Adipocyte (in vitro differentiated cells): Measurements from ENCODE around the gene SEC61B.

Source experiments
- DNase-seq: peaks from one replicate; pipeline ENCODE4 v3.0.0-alpha.2; 2015; ENCODE audit warnings: low read depth
- H3K27me3 ChIP-seq: replicated peaks from 2 replicates; pipeline ENCODE4 v1.7.0; 2013; ENCODE audit warnings: mild to moderate bottlenecking, low read length, moderate library complexity; ENCODE audit not compliant: control insufficient read depth, insufficient read depth
- H3K36me3 ChIP-seq: 2 replicates; pipeline ENCODE4 v1.7.0; 2013; ENCODE audit warnings: low read length, mild to moderate bottlenecking, moderate library complexity; ENCODE audit not compliant: control insufficient read depth, insufficient read depth, severe bottlenecking
- H3K4me1 ChIP-seq: 2 replicates; pipeline ENCODE4 v1.7.0; 2013; ENCODE audit warnings: mild to moderate bottlenecking, low read length, moderate library complexity; ENCODE audit not compliant: control insufficient read depth, insufficient read depth
- H3K4me3 ChIP-seq: 2 replicates; pipeline ENCODE4 v1.7.0; 2013; ENCODE audit warnings: mild to moderate bottlenecking, low read length, moderate library complexity
- H3K9ac ChIP-seq: 2 replicates; pipeline ENCODE4 v1.7.0; 2013; ENCODE audit warnings: mild to moderate bottlenecking, low read length, moderate library complexity
- H3K9me3 ChIP-seq: 2 replicates; pipeline ENCODE4 v1.7.0; 2013; ENCODE audit warnings: mild to moderate bottlenecking, low read length, moderate library complexity; ENCODE audit not compliant: control insufficient read depth

SEC61B gene

GRCh38 chr9:99183616-99184015 is 38.5 kb upstream of the SEC61B start:
- Histone ChIP-seq H3K9me3 (no peaks in the 10 kb centered on the region), H3K4me1 (peaks cover 14% of the 10 kb centered on the region), H3K9ac (no peak overlapping the region), H3K36me3 (no peaks in the 10 kb centered on the region), H3K4me3 (no peak overlapping the region), H3K27me3 (peaks cover 22% of the 10 kb centered on the region)
- DNase-seq, result no peak

- Histone ChIP-seq H3K9ac (no peak overlapping the region), H3K27me3 (peaks cover 23% of the 10 kb centered on the region), H3K9me3 (no peaks in the 10 kb centered on the region), H3K4me3 (no peak overlapping the region), H3K4me1 (peaks cover 14% of the 10 kb centered on the region), H3K36me3 (no peaks in the 10 kb centered on the region)
- DNase-seq, result no peak
Observed at GRCh38 chr9:99184110-99184474, 38.0 kb upstream of the SEC61B start.

GRCh38 chr9:99184475-99185347 is 37.4 kb upstream of the SEC61B start:
- peak overlapping the region; percentile 59 for H3K4me3 ChIP-seq

GRCh38 chr9:99185348-99185632 is 36.8 kb upstream of the SEC61B start:
- no peaks in the 10 kb centered on the region for H3K9me3 ChIP-seq
- peaks cover 33% of the 10 kb centered on the region for H3K27me3 ChIP-seq
- DNase-seq, result no peak
- H3K36me3 ChIP-seq, result no peaks in the 10 kb centered on the region
- no peak overlapping the region for H3K4me3 ChIP-seq
- H3K4me1 ChIP-seq, result peaks cover 14% of the 10 kb centered on the region
- peak overlapping the region; percentile 27 for H3K9ac ChIP-seq

More at GRCh38 chr9:99184475-99185347, 37.4 kb upstream of the SEC61B start:
- H3K36me3 ChIP-seq, result no peaks in the 10 kb centered on the region
- H3K9ac ChIP-seq, result peak overlapping the region; percentile 27
- no peaks in the 10 kb centered on the region for H3K9me3 ChIP-seq
- peak; percentile 94 for DNase-seq
- H3K27me3 ChIP-seq, result peaks cover 27% of the 10 kb centered on the region
- H3K4me1 ChIP-seq, result peaks cover 14% of the 10 kb centered on the region

GRCh38 chr9:99185934-99186333 is 36.1 kb upstream of the SEC61B start:
- Histone ChIP-seq H3K9ac (no peak overlapping the region), H3K27me3 (peaks cover 37% of the 10 kb centered on the region), H3K4me1 (peaks cover 14% of the 10 kb centered on the region), H3K36me3 (no peaks in the 10 kb centered on the region), H3K9me3 (no peaks in the 10 kb centered on the region), H3K4me3 (no peak overlapping the region)
- no peak for DNase-seq

GRCh38 chr9:99187311-99187710 is 34.8 kb upstream of the SEC61B start:
- no peaks in the 10 kb centered on the region for H3K36me3 ChIP-seq
- DNase-seq, result no peak
- peaks cover 37% of the 10 kb centered on the region for H3K27me3 ChIP-seq
- H3K4me1 ChIP-seq, result peaks cover 8% of the 10 kb centered on the region
- H3K9ac ChIP-seq, result no peak overlapping the region
- H3K4me3 ChIP-seq, result no peak overlapping the region
- H3K9me3 ChIP-seq, result no peaks in the 10 kb centered on the region

GRCh38 chr9:99189186-99189585 is 32.9 kb upstream of the SEC61B start:
- Histone ChIP-seq H3K27me3 (peaks cover 37% of the 10 kb centered on the region), H3K36me3 (no peaks in the 10 kb centered on the region), H3K9me3 (no peaks in the 10 kb centered on the region), H3K4me3 (no peak overlapping the region), H3K9ac (no peak overlapping the region), H3K4me1 (peaks cover 16% of the 10 kb centered on the region)
- no peak for DNase-seq

- H3K4me1 ChIP-seq, result peaks cover 12% of the 10 kb centered on the region
- peaks cover 6% of the 10 kb centered on the region for H3K9me3 ChIP-seq
- H3K9ac ChIP-seq, result no peak overlapping the region
- peaks cover 37% of the 10 kb centered on the region for H3K27me3 ChIP-seq
- DNase-seq, result peak; percentile 29
- H3K36me3 ChIP-seq, result no peaks in the 10 kb centered on the region
- H3K4me3 ChIP-seq, result no peak overlapping the region
Observed at GRCh38 chr9:99189887-99190596, 32.0 kb upstream of the SEC61B start.

- Histone ChIP-seq H3K4me1 (peaks cover 10% of the 10 kb centered on the region), H3K36me3 (no peaks in the 10 kb centered on the region), H3K4me3 (no peak overlapping the region), H3K9me3 (peaks cover 6% of the 10 kb centered on the region), H3K9ac (no peak overlapping the region), H3K27me3 (peaks cover 37% of the 10 kb centered on the region)
- DNase-seq, result no peak
Observed at GRCh38 chr9:99190597-99191283, 31.3 kb upstream of the SEC61B start.

GRCh38 chr9:99192786-99193465 is 29.2 kb upstream of the SEC61B start:
- H3K4me3 ChIP-seq, result no peak overlapping the region
- DNase-seq, result no peak

GRCh38 chr9:99193466-99193821 is 28.6 kb upstream of the SEC61B start:
- no peak for DNase-seq
- peaks cover 10% of the 10 kb centered on the region for H3K4me1 ChIP-seq
- no peak overlapping the region for H3K9ac ChIP-seq
- H3K36me3 ChIP-seq, result no peaks in the 10 kb centered on the region
- H3K9me3 ChIP-seq, result peaks cover 6% of the 10 kb centered on the region
- no peak overlapping the region for H3K4me3 ChIP-seq
- H3K27me3 ChIP-seq, result peaks cover 23% of the 10 kb centered on the region

More at GRCh38 chr9:99192786-99193465, 29.2 kb upstream of the SEC61B start:
- peaks cover 6% of the 10 kb centered on the region for H3K9me3 ChIP-seq
- no peak overlapping the region for H3K9ac ChIP-seq
- H3K4me1 ChIP-seq, result peaks cover 10% of the 10 kb centered on the region
- H3K36me3 ChIP-seq, result no peaks in the 10 kb centered on the region
- H3K27me3 ChIP-seq, result peaks cover 28% of the 10 kb centered on the region
